ENCODE measurements around the gene FBXO24. TPM values are rescaled to one million over a fixed set of nuclear protein-coding genes. Genes with fewer than 3 reads are reported as not detected.

The FBXO24 gene
- total RNA-seq, 6 donors from 2014 or later, result 0.63 to 4.2 (median 0.77) TPM; not detected in 3

- H3K27me3 ChIP-seq, result peaks cover 0 to 15% (median 0%) of the 10 kb centered on the region in 4 donors
- ATAC-seq (ENCODE audit: low FRiP score in 2 of 2), result peak in 1 of 2 donors; percentile 26
- peak in 1 of 2 donors; percentile 86 for DNase-seq
Measured at GRCh38 chr7:100642534-100642907, 56.4 kb downstream of the FBXO24 start.

DNA sequence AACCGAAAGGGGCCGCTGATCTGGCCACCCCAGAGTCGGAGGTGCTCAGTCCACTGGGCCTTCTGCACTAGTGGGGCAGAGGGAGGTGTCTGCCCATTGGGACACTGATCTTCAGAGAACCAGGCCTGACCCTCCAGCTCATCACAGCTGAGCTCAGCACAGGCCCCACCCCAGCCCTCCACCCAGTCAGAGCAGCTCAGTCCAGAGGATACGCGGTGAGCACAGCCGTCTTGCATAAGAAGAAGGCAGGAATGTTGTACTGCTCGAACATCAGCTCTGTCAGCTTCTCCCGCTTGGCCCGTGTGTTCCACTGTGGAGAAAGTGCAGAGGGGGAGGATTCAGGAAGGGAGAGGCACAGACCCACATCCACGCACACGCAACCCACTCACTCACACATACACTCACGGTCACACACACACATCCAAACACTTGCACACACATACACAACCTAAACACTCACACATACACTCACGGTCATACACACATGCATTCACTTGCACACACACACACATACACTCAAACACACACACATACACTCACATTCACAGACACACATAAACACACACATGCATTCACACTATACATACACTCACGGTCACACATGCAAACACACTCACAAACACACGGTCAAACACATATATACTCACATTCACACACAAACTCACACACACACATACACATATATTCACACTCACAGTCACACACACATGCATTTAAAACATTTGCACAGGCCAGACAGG is 63.9 kb downstream of the FBXO24 start:
- peak in 1 of 2 donors; percentile 16 for ATAC-seq (ENCODE audit: low FRiP score in 2 of 2)
- Histone ChIP-seq H3K4me1 (no peaks in the 10 kb centered on the region), H3K4me3 (no peak overlapping the region), H3K9me3 (no peaks in the 10 kb centered on the region), H3K27me3 (peaks cover 0 to 12% (median 3%) of the 10 kb centered on the region in 4 donors), H3K27ac (no peak overlapping the region), H3K36me3 (no peaks in the 10 kb centered on the region)
- no peak for TF ChIP-seq POLR2AphosphoS5 (IDR thresholded peaks at IDR 0.05)
- no peak for TF ChIP-seq POLR2A (IDR thresholded peaks at IDR 0.05)
- no peak for TF ChIP-seq EP300 (IDR thresholded peaks at IDR 0.05)
- no peak for TF ChIP-seq CTCF (IDR thresholded peaks at IDR 0.05)
- WGBS, 2 donors, result 69 to 82% methylated on average over 11 to 15 of the region's 15 CpGs
- no peak for DNase-seq

More at GRCh38 chr7:100642534-100642907, 56.4 kb downstream of the FBXO24 start:
- TF ChIP-seq EP300 (IDR thresholded peaks at IDR 0.05) (no peak), POLR2AphosphoS5 (IDR thresholded peaks at IDR 0.05) (no peak), CTCF (IDR thresholded peaks at IDR 0.05) (no peak), POLR2A (IDR thresholded peaks at IDR 0.05) (no peak)
- Histone ChIP-seq H3K4me1 (no peaks in the 10 kb centered on the region), H3K4me3 (no peak overlapping the region), H3K36me3 (no peaks in the 10 kb centered on the region), H3K9me3 (no peaks in the 10 kb centered on the region), H3K27ac (no peak overlapping the region)
- 48 to 58% methylated on average over 4 to 11 of the region's 11 CpGs for WGBS, 2 donors

Small RNA genes within 50 kb of the gene (small RNA-seq; reads per million reads assigned to genes)
- 0 to 0.29 (median 0) reads per million in 4 donors for gene SAP25

Other genes with a start within 250 kb of the FBXO24 start
- 100 to 1,000 TPM in 1 of 6 donors, 10 to 100 TPM in 5; 18.4 to 259 (median 39.9) TPM for gene PILRB, start 228.2 kb upstream of the FBXO24 start, total RNA-seq
- gene PILRA, start 212.8 kb upstream of the FBXO24 start, total RNA-seq, result 10 to 100 TPM; 15.2 to 52.4 (median 24.2) TPM
- 1 to 10 TPM; 3.8 to 6.3 (median 5.2) TPM for gene ZCWPW1, start 157.6 kb upstream of the FBXO24 start, total RNA-seq
- gene MEPCE, start 156.5 kb upstream of the FBXO24 start, total RNA-seq, result 10 to 100 TPM; 19.3 to 45.4 (median 37.9) TPM
- 10 to 100 TPM; 24.3 to 56.8 (median 30.0) TPM for gene PPP1R35, start 149.8 kb upstream of the FBXO24 start, total RNA-seq
- gene SPACDR, start 122.1 kb upstream of the FBXO24 start, total RNA-seq, result 1 to 10 TPM in 2 of 6 donors, under 1 TPM in 2, not detected in 2; 0.59 to 2.1 (median 1.3) TPM
- 10 to 100 TPM; 25.7 to 91.2 (median 69.0) TPM for gene TSC22D4, start 107.1 kb upstream of the FBXO24 start, total RNA-seq
- 1 to 10 TPM in 2 of 6 donors, under 1 TPM in 3, not detected in 1; 0.15 to 1.4 (median 0.89) TPM for gene NYAP1, start 102.4 kb upstream of the FBXO24 start, total RNA-seq
- gene AGFG2, start 47.1 kb upstream of the FBXO24 start, total RNA-seq, result 10 to 100 TPM; 14.3 to 33.1 (median 20.4) TPM
- 10 to 100 TPM in 3 of 6 donors, 1 to 10 TPM in 3; 1.2 to 18.9 (median 12.7) TPM for gene SAP25, start 12.4 kb upstream of the FBXO24 start, total RNA-seq
- gene LRCH4, start 199 bp upstream of the FBXO24 start, total RNA-seq, result 100 to 1,000 TPM in 5 of 6 donors, 10 to 100 TPM in 1; 88.5 to 493 (median 121) TPM
- 100 to 1,000 TPM in 2 of 6 donors, 10 to 100 TPM in 4; 15.2 to 115 (median 47.3) TPM for gene PCOLCE, start 16.0 kb downstream of the FBXO24 start, total RNA-seq
- 10 to 100 TPM in 5 of 6 donors, 1 to 10 TPM in 1; 9.9 to 25.8 (median 16.0) TPM for gene MOSPD3, start 26.2 kb downstream of the FBXO24 start, total RNA-seq
- gene TFR2, start 55.2 kb downstream of the FBXO24 start, total RNA-seq, result 1 to 10 TPM in 1 of 6 donors, under 1 TPM in 4, not detected in 1; 0.20 to 2.1 (median 0.89) TPM
- gene ACTL6B, start 70.1 kb downstream of the FBXO24 start, total RNA-seq, result not detected
- 100 to 1,000 TPM; 153 to 291 (median 278) TPM for gene GNB2, start 87.4 kb downstream of the FBXO24 start, total RNA-seq
- 100 to 1,000 TPM in 1 of 6 donors, 10 to 100 TPM in 5; 18.7 to 151 (median 52.9) TPM for gene GIGYF1, start 107.9 kb downstream of the FBXO24 start, total RNA-seq
- gene POP7, start 119.8 kb downstream of the FBXO24 start, total RNA-seq, result 10 to 100 TPM in 5 of 6 donors, 1 to 10 TPM in 1; 9.4 to 32.5 (median 22.2) TPM
- under 1 TPM in 1 of 6 donors, not detected in 5; 0.20 TPM for gene EPO, start 134.1 kb downstream of the FBXO24 start, total RNA-seq
- gene ZAN, start 147.3 kb downstream of the FBXO24 start, total RNA-seq, result not detected
- 10 to 100 TPM; 36.7 to 96.5 (median 56.6) TPM for gene EPHB4, start 241.2 kb downstream of the FBXO24 start, total RNA-seq

Measured in upper lobe of left lung (tissue), 6 donors.